Suprapubic skin (tissue), 4 donors: ENCODE data around the gene WBP4. TPM values are rescaled to one million over a fixed set of nuclear protein-coding genes. Genes with fewer than 3 reads are reported as not detected.

Experiments used
- DNase-seq, 2 donors: peaks; one replicate each; pipeline ENCODE4 v3.0.0-alpha.2; 2019; ENCODE audit warnings: low spot score in 2 of 2
- H3K27ac ChIP-seq: fragments of 200-600 bp; sonication (generic); one replicate; pipeline ENCODE4 v1.5.1; 2019
- H3K27me3 ChIP-seq: fragments of 200-600 bp; sonication (generic); one replicate; pipeline ENCODE4 v1.5.1; 2019
- H3K36me3 ChIP-seq: fragments of 200-600 bp; sonication (generic); one replicate; pipeline ENCODE4 v1.5.1; 2019
- H3K4me1 ChIP-seq: fragments of 200-600 bp; sonication (generic); one replicate; pipeline ENCODE4 v1.5.1; 2019
- H3K4me3 ChIP-seq: fragments of 200-600 bp; sonication (generic); one replicate; pipeline ENCODE4 v1.5.1; 2019; ENCODE audit warnings: mild to moderate bottlenecking
- H3K9me3 ChIP-seq: fragments of 200-600 bp; sonication (generic); one replicate; pipeline ENCODE4 v1.5.1; 2019
- EP300 ChIP-seq: sonication (generic); formaldehyde crosslinking; IDR thresholded peaks from one replicate; pipeline ENCODE4 v1.6.1; 2017; ENCODE audit warnings: antibody characterized with exemption
- POLR2A ChIP-seq, 2 donors: fragments of 450-650 bp; IDR thresholded peaks; one replicate each; pipeline ENCODE4 v1.6.1; 2017; ENCODE audit warnings: antibody characterized with exemption in 2 of 2, mild to moderate bottlenecking in 2 of 2, moderate library complexity in 2 of 2
- POLR2AphosphoS5 ChIP-seq, 3 donors: sonication (generic); formaldehyde crosslinking; IDR thresholded peaks; one replicate each; pipeline ENCODE4 v1.6.1; 2017; ENCODE audit warnings: antibody characterized with exemption in 3 of 3
- WGBS: methylation state at CpG from one replicate; pipeline ENCODE4 v1.1.5; 2018; 5-methylcytosine and 5-hydroxymethylcytosine counted together
- total RNA-seq, 4 donors: library from RNA; depleted of rRNA; stranded (reverse); fragments of >200 nt; gene quantifications; one replicate each; pipeline ENCODE4 v1.1.0, GENCODE V29; 2016
- TF ChIP-seq, protein P1 (sequence below), 2 donors: fragments of 200-600 bp in 1 of 2; fragments of 450-650 bp in 1 of 2; sonication (generic) in 1 of 2; IDR thresholded peaks; one replicate each; pipeline ENCODE4 v1.5.1; 2016 to 2019; ENCODE audit warnings: antibody characterized with exemption in 2 of 2, mild to moderate bottlenecking in 1 of 2, moderate library complexity in 1 of 2

The WBP4 gene
- total RNA-seq, 4 donors from 2014 or later, result 6.1 to 14.6 (median 11.5) TPM

DNA sequence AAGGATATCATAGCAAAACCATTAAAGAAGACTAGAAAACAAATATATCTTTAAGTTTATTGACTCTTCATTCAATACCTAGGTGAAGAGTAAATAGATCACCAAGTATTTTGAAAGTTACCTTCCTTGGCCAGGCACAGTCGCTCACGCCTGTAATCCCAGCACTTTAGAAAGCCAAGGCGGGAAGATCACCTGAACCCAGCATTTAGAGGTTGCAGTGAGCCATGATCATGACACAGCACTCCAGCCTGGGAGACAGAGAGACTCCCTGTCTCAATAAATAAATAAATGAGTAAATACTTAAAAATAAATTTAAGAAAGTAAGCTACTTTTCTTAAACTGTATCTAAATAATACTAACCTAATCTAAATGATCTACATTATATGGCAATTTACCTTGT is 8.9 kb upstream of the WBP4 start:
- WGBS, result 92% methylated on average over 3 of the region's 3 CpGs
- TF ChIP-seq EP300 (no peak), POLR2A (IDR thresholded peaks at IDR 0.05) (no peak)
- TF ChIP-seq, protein P1, sequence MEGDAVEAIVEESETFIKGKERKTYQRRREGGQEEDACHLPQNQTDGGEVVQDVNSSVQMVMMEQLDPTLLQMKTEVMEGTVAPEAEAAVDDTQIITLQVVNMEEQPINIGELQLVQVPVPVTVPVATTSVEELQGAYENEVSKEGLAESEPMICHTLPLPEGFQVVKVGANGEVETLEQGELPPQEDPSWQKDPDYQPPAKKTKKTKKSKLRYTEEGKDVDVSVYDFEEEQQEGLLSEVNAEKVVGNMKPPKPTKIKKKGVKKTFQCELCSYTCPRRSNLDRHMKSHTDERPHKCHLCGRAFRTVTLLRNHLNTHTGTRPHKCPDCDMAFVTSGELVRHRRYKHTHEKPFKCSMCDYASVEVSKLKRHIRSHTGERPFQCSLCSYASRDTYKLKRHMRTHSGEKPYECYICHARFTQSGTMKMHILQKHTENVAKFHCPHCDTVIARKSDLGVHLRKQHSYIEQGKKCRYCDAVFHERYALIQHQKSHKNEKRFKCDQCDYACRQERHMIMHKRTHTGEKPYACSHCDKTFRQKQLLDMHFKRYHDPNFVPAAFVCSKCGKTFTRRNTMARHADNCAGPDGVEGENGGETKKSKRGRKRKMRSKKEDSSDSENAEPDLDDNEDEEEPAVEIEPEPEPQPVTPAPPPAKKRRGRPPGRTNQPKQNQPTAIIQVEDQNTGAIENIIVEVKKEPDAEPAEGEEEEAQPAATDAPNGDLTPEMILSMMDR (IDR thresholded peaks at IDR 0.05), result no peak
- Histone ChIP-seq H3K36me3 (peaks cover 7% of the 10 kb centered on the region), H3K27me3 (no peaks in the 10 kb centered on the region), H3K9me3 (no peaks in the 10 kb centered on the region), H3K27ac (peak overlapping the region; percentile 53), H3K4me1 (peaks cover 58% of the 10 kb centered on the region), H3K4me3 (no peak overlapping the region)
- DNase-seq, result no peak

DNA sequence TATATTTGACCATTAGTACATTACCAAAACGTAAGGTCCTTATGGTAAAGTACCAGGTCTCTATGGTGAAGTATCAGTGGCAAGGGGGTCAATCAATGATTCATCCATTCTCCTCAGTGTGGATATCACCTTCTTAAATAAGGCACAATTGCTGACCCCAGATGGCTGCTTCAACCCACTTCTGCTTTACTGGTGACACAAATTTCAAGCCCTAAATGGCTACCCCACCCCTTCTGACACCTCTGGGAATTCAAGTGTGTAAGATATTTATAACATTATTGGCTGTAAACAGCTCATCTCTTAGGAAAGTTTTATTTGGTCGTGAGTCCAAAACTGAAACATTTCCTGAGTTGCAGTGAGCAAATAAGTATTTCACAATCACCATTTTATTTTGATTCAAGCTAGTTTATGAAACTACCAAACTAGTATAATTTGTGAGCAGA is 7.9 kb upstream of the WBP4 start:
- H3K36me3 ChIP-seq, result no peaks in the 10 kb centered on the region
- 39% methylated on average over 2 of the region's 2 CpGs for WGBS
- H3K4me1 ChIP-seq, result peaks cover 67% of the 10 kb centered on the region
- no peaks in the 10 kb centered on the region for H3K27me3 ChIP-seq
- no peak overlapping the region for H3K4me3 ChIP-seq
- TF ChIP-seq POLR2AphosphoS5 (IDR thresholded peaks at IDR 0.05) (peak in 1 of 3 donors; percentile 55), EP300 (no peak)
- H3K27ac ChIP-seq, result peak overlapping the region; percentile 53
- DNase-seq, result no peak
- H3K9me3 ChIP-seq, result no peaks in the 10 kb centered on the region

DNA sequence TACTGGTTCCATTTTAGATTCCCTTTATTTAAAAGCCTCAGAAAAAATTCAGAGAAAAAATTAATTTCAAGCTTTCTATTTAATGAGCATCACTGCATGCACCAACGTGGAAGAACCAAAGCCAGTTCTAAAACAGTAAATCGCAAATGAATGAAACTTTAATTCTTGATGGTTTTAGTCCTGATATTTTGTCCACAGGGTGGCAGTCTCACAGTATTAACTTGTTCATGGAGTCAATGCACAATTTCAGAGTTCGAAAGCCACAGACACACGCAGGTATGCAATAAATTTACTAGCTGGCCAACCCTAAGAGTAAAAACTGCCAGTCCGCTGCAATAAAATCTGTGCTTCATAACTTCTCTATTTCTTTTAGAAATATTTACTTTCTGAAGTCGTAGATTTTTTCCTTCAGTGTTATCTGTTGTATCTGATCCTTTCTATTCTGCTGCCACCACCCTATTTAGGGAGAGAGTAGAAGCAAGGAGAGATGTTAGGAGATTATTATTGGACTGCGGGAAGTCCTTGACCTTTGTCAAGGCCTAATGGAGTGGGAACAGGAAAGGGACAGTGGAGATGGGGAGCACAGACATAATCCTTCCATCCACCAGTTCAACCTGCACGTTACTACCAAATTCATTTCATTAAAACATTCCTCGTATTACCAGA is 7.0 kb upstream of the WBP4 start:
- H3K4me1 ChIP-seq, result peaks cover 75% of the 10 kb centered on the region
- no peaks in the 10 kb centered on the region for H3K9me3 ChIP-seq
- H3K36me3 ChIP-seq, result no peaks in the 10 kb centered on the region
- peak overlapping the region; percentile 22 for H3K27ac ChIP-seq
- H3K4me3 ChIP-seq, result no peak overlapping the region
- no peaks in the 10 kb centered on the region for H3K27me3 ChIP-seq
- TF ChIP-seq, protein P1 (IDR thresholded peaks at IDR 0.05), result peak in 1 of 2 donors; percentile 35
- TF ChIP-seq POLR2AphosphoS5 (IDR thresholded peaks at IDR 0.05), result no peak
- WGBS, result 46% methylated on average over 9 of the region's 9 CpGs
- no peak for DNase-seq

DNA sequence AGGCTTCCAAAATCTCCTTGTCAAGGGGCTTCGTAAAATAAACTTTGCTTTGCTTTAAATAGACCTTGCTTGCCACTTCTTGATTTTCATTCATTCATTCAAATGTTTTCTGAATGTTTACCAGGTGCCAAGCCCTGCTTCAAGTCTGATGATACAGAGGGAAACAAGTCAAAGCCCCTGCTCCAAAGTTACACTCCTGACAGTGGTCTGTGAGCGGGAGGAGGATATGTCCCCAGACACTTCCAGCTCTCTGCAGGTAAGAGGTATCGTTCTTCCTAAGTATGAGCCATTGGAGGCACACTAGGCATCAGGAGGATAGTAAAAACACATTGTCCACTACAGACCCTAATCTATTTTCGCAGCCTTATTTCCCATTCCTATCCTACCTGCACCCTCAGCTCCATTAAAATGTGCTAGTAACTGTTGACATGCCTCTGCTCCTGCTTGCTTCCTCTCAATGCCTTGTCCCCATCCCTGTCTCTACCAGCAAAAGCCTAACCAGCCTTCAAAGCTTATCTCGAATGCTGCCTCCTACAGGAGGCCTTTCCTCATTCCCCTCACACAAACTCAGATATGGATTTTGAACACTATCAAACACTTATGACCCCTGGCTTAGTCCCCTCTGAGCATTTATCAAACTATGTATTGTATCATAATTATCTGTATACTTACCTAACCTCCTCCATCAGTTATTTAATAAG is 6.2 kb upstream of the WBP4 start:
- no peaks in the 10 kb centered on the region for H3K9me3 ChIP-seq
- TF ChIP-seq POLR2A (IDR thresholded peaks at IDR 0.05) (no peak), POLR2AphosphoS5 (IDR thresholded peaks at IDR 0.05) (no peak), EP300 (no peak)
- TF ChIP-seq, protein P1 (IDR thresholded peaks at IDR 0.05), result no peak
- H3K27me3 ChIP-seq, result no peaks in the 10 kb centered on the region
- no peak overlapping the region for H3K4me3 ChIP-seq
- DNase-seq, result no peak
- peaks cover 78% of the 10 kb centered on the region for H3K4me1 ChIP-seq
- no peaks in the 10 kb centered on the region for H3K36me3 ChIP-seq
- WGBS, result 95% methylated on average over 5 of the region's 5 CpGs
- peak overlapping the region; percentile 22 for H3K27ac ChIP-seq

GRCh38 chr13:41056194-41056593 is 5.1 kb upstream of the WBP4 start:
- no peak overlapping the region for H3K27ac ChIP-seq
- peaks cover 70% of the 10 kb centered on the region for H3K4me1 ChIP-seq
- TF ChIP-seq, protein P1 (IDR thresholded peaks at IDR 0.05), result no peak
- TF ChIP-seq EP300 (no peak), POLR2AphosphoS5 (IDR thresholded peaks at IDR 0.05) (no peak), POLR2A (IDR thresholded peaks at IDR 0.05) (no peak)

More at GRCh38 chr13:41056194-41056593, 5.1 kb upstream of the WBP4 start:
- Histone ChIP-seq H3K36me3 (no peaks in the 10 kb centered on the region), H3K27me3 (no peaks in the 10 kb centered on the region), H3K4me3 (no peak overlapping the region), H3K9me3 (no peaks in the 10 kb centered on the region)
- no peak for DNase-seq
